D341Med (cell line): ENCODE results near the gene AQP2.

Experiments used
- DNase-seq: peaks from one replicate; pipeline ENCODE4 v3.0.0; 2012; ENCODE audit warnings: low spot score

AQP2 gene

GRCh38 chr12:49920915-49921286, 29.6 kb upstream of the AQP2 start:
- DNase-seq, result no peak

GRCh38 chr12:49921299-49921698, 29.2 kb upstream of the AQP2 start:
- no peak for DNase-seq

DNA sequence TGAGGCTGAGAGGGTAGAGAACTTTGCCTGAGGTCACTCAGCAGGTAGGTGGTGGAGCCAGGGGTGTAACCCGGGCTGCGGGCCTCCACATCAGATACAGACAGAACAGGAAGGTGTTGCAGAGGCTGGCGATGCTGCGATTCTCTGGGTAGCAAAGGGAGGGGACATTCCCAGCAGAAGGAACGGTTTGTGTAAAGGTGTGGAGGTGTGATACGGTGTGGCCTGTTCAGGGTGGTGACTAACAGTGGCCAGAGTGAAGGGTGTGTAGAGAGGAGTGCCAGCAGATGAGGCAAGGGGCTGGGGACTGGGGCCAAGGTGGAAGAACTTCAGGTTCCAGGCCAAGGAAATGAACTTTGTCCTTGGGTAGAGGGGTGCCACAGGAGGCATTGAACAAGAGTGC, 28.6 kb upstream of the AQP2 start:
- DNase-seq, result no peak

DNA sequence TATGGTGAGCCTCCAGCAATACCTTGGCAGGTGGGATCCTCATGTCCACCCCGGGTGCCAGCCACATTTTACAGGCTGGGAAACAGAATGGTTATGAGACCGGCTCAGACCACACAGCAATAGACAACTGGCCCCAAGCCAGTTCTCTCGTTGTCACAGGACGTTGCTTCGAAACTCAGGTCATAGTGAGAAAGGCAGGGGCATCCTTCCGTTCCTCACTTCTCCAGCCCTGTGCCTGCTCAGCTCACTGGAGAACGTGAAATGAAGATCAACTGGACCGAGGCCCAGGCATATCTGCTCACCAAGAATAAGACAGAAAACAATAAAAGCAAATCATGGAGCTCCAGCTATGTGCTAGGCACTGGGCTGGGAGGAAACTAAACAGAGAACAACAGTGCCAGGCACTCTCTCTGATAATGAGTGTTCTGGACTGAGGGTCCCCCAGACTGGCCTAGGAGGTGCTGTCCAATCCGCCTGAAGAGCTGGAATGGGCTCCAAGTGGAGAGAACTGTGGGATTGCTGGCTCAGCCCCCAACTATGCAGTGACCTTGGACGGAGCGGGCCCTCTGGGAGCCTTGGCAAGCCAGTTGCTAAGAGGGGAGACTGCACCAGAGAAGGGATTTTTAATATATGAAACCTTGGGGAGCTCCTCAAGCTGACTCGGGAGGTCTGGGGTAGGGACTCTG, 28.0 kb upstream of the AQP2 start:
- DNase-seq, result no peak

DNA sequence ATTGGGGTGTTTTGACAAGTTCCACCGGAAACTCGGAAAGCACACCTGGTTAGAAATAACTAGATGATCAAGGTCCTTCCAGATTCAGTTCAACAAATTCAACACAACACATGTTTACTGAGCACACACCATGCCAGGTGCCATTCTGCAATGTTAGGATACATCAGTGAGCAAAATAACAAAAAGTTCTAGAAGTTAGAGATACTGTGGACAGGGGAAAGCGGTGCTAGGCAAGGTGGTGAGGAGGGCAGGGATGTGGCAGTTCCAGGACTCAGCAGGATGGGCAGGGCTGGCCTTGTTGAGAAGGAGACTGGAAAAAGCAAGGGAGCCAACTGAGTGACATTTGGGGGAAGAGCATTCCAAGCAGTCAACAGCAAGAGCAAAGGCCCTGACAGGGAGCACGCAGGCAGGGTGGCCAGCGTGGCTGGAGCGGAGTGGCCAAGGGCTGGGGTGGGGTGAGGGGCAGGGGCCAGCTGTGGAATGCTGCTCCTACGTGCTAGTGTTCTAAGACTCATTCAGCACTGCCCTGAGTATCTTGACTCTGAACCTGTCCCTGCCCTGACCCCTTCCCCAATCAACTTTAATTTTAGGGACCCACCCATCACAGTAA, 27.4 kb upstream of the AQP2 start:
- no peak for DNase-seq

DNA sequence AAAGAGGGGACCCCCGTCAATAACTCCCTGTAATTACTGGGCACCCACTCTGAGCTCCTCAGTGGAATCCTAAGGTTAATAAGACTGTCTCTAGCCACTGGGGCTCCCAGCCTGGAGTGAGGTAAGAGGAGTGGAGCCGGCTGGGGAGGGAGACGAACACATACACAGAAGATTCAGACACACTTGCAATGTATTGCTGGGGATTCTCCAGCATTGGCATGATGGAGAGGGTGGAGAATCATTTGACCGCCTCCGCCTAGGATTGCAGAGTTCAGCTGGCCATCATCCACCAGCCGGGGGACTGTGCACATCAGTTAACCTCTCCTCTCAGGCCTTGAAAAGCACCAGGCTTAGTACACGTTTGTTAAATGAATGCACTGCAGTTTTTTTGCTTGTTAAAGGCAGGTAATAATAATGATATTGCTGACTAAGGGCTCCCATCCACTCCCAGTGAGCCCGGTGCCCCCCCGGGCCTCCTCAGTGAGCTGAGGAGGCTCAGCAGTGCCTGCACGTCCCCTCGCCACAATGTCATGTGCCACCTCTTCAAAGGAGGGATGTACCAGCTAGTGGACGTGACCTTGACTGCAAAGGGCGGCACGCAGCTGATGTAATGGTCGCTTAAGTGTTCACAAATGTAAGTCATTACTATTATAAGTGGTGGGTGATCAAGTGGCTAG, 26.5 kb upstream of the AQP2 start:
- no peak for DNase-seq

- no peak for DNase-seq
Observed at GRCh38 chr12:49924628-49925246, 25.8 kb upstream of the AQP2 start.

- no peak for DNase-seq
Observed at GRCh38 chr12:49925433-49926204, 24.9 kb upstream of the AQP2 start.

- DNase-seq, result no peak
Observed at GRCh38 chr12:49928471-49928870, 22.1 kb upstream of the AQP2 start.

- no peak for DNase-seq
Observed at GRCh38 chr12:49929581-49929980, 21.0 kb upstream of the AQP2 start.

- no peak for DNase-seq
Observed at GRCh38 chr12:49930515-49931288, 19.8 kb upstream of the AQP2 start.

- DNase-seq, result no peak
Observed at GRCh38 chr12:49932023-49932422, 18.5 kb upstream of the AQP2 start.

GRCh38 chr12:49932533-49933130, 17.9 kb upstream of the AQP2 start:
- DNase-seq, result no peak

DNA sequence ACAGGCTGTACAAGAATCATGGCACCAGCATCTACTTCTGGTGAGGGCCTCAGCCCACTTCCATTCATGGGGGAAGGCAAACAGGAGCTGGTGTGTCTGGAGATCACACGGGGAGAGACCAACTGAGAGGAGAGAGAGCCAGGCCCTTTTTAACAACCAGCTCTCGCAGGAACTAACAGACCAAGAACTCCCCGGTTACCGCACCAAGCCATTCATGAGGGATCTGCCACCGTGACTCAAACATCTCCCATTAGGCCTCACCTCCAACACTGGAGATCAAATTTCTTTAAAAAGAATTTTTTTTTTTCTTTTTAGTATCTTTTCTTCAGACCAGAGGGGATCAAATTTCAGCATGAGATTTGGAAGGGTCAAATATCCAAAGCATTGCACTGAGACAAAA, 16.7 kb upstream of the AQP2 start:
- no peak for DNase-seq

DNA sequence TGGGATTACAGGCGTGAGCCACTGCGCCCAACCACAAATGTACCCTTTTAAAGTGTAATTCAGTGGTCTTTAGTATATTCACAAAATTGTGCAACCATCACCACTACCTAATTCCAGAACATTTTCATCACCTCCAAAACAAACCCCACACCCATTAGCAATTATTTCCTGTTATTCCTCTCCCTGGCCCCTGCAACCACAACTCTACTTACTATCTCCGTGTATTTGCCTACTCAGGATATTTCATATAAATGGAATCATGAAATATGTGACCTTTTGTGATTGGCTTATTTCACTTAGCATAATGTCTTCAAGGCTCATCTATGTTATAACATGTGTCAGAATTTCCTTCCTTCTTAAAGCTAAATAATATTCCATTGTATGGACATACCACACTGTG, 16.0 kb upstream of the AQP2 start:
- no peak for DNase-seq

DNA sequence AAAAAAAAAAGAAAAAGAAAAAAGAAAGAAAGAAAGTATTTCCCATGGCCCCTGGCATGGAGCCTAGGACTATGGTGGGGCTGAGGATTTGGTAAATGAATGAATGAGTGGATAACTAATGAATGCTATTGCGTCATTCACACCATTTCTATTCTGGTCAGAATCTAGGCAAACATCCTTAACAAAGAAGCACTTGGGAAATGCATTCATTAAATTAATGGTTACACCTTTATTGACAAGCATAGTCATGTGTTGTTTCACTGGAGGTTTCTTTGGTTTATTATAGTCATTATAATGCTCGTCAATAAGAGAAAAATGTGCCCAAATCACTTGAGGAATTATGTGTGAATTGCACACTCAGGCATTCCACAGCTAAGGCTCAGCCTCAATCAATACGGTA, 13.6 kb upstream of the AQP2 start:
- DNase-seq, result no peak

GRCh38 chr12:49937639-49938300, 12.8 kb upstream of the AQP2 start:
- no peak for DNase-seq

- no peak for DNase-seq
Observed at GRCh38 chr12:49939307-49939706, 11.2 kb upstream of the AQP2 start.

DNA sequence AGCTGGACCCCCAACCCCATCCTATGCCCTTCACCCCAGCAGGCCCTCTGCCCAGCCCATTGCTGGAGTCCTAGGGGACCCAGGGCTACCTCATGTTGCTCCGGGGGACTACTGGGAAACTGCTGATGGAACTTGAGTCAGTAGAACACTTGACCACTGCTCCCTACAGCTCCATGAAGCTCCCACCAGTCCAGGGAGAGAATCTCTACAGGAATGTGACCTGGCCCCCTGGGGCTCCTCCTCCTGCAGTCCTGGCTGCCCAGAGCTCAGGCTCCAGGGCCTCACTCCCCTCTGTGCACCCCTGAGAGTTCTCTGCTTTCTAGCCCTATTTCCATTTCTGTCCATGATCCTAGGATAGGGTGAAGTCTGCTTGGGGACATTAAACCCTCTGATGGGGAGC, 10.8 kb upstream of the AQP2 start:
- no peak for DNase-seq
